Spleen (tissue), 11 donors: ENCODE measurements around the gene GLYR1. TPM values are rescaled to one million over a fixed set of nuclear protein-coding genes. Genes with fewer than 3 reads are reported as not detected.

ENCODE experiments used
- DNase-seq: peaks from one replicate; pipeline ENCODE4 v3.0.0-alpha.2; 2020
- H3K27ac ChIP-seq, 8 donors: fragments of 200-600 bp; sonication (generic) in 7 of 8; 1 replicate in 4 of 8; 2 replicates in 4 of 8; pipeline versions ENCODE4 v1.5.0 to v1.8.0; 2016 to 2021; ENCODE audit warnings: inconsistent platforms in 4 of 8, mild to moderate bottlenecking in 4 of 8, moderate library complexity in 1 of 8
- H3K27me3 ChIP-seq, 7 donors: fragments of 200-600 bp; sonication (generic) in 6 of 7; replicated peaks in 1 of 7; 1 replicate in 4 of 7; 2 replicates in 3 of 7; pipeline versions ENCODE4 v1.5.0 to v1.8.0; 2016 to 2021; ENCODE audit warnings: inconsistent platforms in 3 of 7, mild to moderate bottlenecking in 1 of 7
- H3K36me3 ChIP-seq, 6 donors: fragments of 200-600 bp; sonication (generic) in 5 of 6; 1 replicate in 4 of 6; 2 replicates in 2 of 6; pipeline versions ENCODE4 v1.5.0 to v1.8.0; 2016 to 2021; ENCODE audit warnings: inconsistent platforms in 2 of 6
- H3K4me1 ChIP-seq, 6 donors: fragments of 200-600 bp; sonication (generic) in 5 of 6; 1 replicate in 3 of 6; 2 replicates in 3 of 6; pipeline versions ENCODE4 v1.5.0 to v1.8.0; 2016 to 2021; ENCODE audit warnings: inconsistent platforms in 3 of 6
- H3K4me3 ChIP-seq, 8 donors: fragments of 200-600 bp; sonication (generic) in 7 of 8; 1 replicate in 4 of 8; 2 replicates in 4 of 8; pipeline versions ENCODE4 v1.5.0 to v1.8.0; 2016 to 2021; ENCODE audit warnings: inconsistent platforms in 4 of 8, mild to moderate bottlenecking in 4 of 8, moderate library complexity in 2 of 8
- H3K9me3 ChIP-seq, 8 donors: fragments of 200-600 bp; sonication (generic) in 7 of 8; 1 replicate in 4 of 8; 2 replicates in 4 of 8; pipeline versions ENCODE4 v1.5.0 to v1.8.0; 2016 to 2021; ENCODE audit warnings: inconsistent platforms in 4 of 8
- CTCF ChIP-seq, 11 experiments: fragments of 200-600 bp in 7 of 11; fragments of 450-650 bp in 4 of 11; sonication (generic) in 4 of 11; IDR thresholded peaks in 8 of 11; conservative IDR thresholded peaks in 3 of 11; 1 replicate in 7 of 11; 2 replicates in 4 of 11; pipeline versions ENCODE4 v1.4.0 to v1.8.0; 2016 to 2021; ENCODE audit warnings: antibody characterized with exemption in 11 of 11, inconsistent platforms in 4 of 11, mild to moderate bottlenecking in 1 of 11
- POLR2A ChIP-seq, 3 donors: fragments of 450-650 bp; IDR thresholded peaks; one replicate each; pipeline ENCODE4 v1.5.1; 2017; ENCODE audit warnings: antibody characterized with exemption in 3 of 3, mild to moderate bottlenecking in 1 of 3
- POLR2AphosphoS5 ChIP-seq, 3 donors: sonication (generic); formaldehyde crosslinking; IDR thresholded peaks; one replicate each; pipeline ENCODE4 v1.5.1; 2017; ENCODE audit warnings: antibody characterized with exemption in 3 of 3
- WGBS, 5 donors: extraction: QIAGEN DNeasy Blood & Tissue Kit in 3 of 5; methylation state at CpG; one replicate each; pipeline versions ENCODE4 v1.1.5 to v1.1.7; 2013 to 2018; 5-methylcytosine and 5-hydroxymethylcytosine counted together
- intact Hi-C: fragments of 100-400 bp; cut with DNase I; formaldehyde crosslinking; loops from one replicate; pipeline ENCODE4 v1.15.0; 2023; ENCODE audit warnings: low total_unique reads
- polyA plus RNA-seq, 3 donors: library from polyadenylated mRNA; stranded (reverse); fragments of 200-250 nt; gene quantifications; one replicate each; pipeline ENCODE4 v1.2.1, GENCODE V29; 2013
- total RNA-seq, 7 donors: library from RNA; depleted of rRNA in 3 of 7; stranded (reverse); fragments of >200 nt in 3 of 7; fragmentation: NEBNext Ultra II Directional in 4 of 7; extraction: Animal tissue kit (Norgen Biotek cat#: 25700) in 4 of 7; gene quantifications; one replicate each; pipeline versions ENCODE4 v1.1.0 to v1.2.1, GENCODE V29; 2016 to 2021
- donor health status: healthy with polysubstance abuse.
- donor health status: DM: no; HTN: no; CAD: no; lungs with moderate emphysema.
- donor health status: DM: no; HTN: no; CAD: no.
- donor health status: Bipolar disorder and iron deficiency.
- donor health status: healthy.
- donor health status: DM: no; HTN: no; CAD: no.
- donor health status: DM: yes; HTN: yes; CAD: no.

GLYR1 gene
- total and polyA plus RNA-seq, 10 donors, result 26.6 to 117 (median 62.3) TPM

GRCh38 chr16:4850211-4850610, 3.1 kb upstream of the GLYR1 start:
- TF ChIP-seq POLR2A (IDR thresholded peaks at IDR 0.05) (no peak), POLR2AphosphoS5 (IDR thresholded peaks at IDR 0.05) (no peak), CTCF (IDR thresholded peaks at IDR 0.05 in 8 of 11, conservative IDR thresholded peaks at IDR 0.05 in 3 of 11) (no peak)
- DNase-seq, result no peak
- peak overlapping the region in 7 of 8 donors; percentile 9 to 100 (median 94) for H3K27ac ChIP-seq
- peak overlapping the region in 4 of 8 donors; percentile 95 to 98 (median 96) for H3K4me3 ChIP-seq
- intact Hi-C loops, result no loop called here
- peaks cover 46 to 87% (median 74%) of the 10 kb centered on the region in 6 donors for H3K4me1 ChIP-seq
- peaks cover 0 to 31% (median 23%) of the 10 kb centered on the region in 6 donors for H3K36me3 ChIP-seq
- no peaks in the 10 kb centered on the region for H3K27me3 ChIP-seq
- 71 to 87% (median 78%) methylated on average over 3 of the region's 3 CpGs for WGBS, 5 donors
- no peaks in the 10 kb centered on the region for H3K9me3 ChIP-seq

- 0 to 1% (median 0%) methylated on average over 14 to 83 of the region's 83 CpGs for WGBS, 5 donors
- peak; percentile 91 for DNase-seq
- intact Hi-C loops, result no loop called here
- Histone ChIP-seq H3K27ac (peak overlapping the region; percentile 94 to 100 (median 98)), H3K9me3 (no peaks in the 10 kb centered on the region), H3K36me3 (peaks cover 4 to 31% (median 23%) of the 10 kb centered on the region in 6 donors), H3K27me3 (no peaks in the 10 kb centered on the region), H3K4me1 (peaks cover 38 to 76% (median 74%) of the 10 kb centered on the region in 6 donors), H3K4me3 (peak overlapping the region; percentile 94 to 98 (median 98))
- TF ChIP-seq POLR2A (IDR thresholded peaks at IDR 0.05) (peak in 1 of 3 donors; percentile 31), POLR2AphosphoS5 (IDR thresholded peaks at IDR 0.05) (peak in 2 of 3 donors; percentile 12 to 45), CTCF (IDR thresholded peaks at IDR 0.05 in 8 of 11, conservative IDR thresholded peaks at IDR 0.05 in 3 of 11) (no peak)
These were observed 893 bp upstream of the GLYR1 start for GRCh38 chr16:4847774-4848587.

- WGBS, 5 donors, result 0 to 1% (median 0%) methylated on average over 5 to 27 of the region's 27 CpGs
- Histone ChIP-seq H3K36me3 (peaks cover 7 to 41% (median 36%) of the 10 kb centered on the region in 6 donors), H3K4me1 (peaks cover 38 to 64% (median 60%) of the 10 kb centered on the region in 6 donors), H3K27ac (peak overlapping the region; percentile 94 to 100 (median 98)), H3K9me3 (no peaks in the 10 kb centered on the region), H3K4me3 (peak overlapping the region; percentile 94 to 98 (median 98)), H3K27me3 (no peaks in the 10 kb centered on the region)
- TF ChIP-seq CTCF (IDR thresholded peaks at IDR 0.05 in 8 of 11, conservative IDR thresholded peaks at IDR 0.05 in 3 of 11) (no peak), POLR2A (IDR thresholded peaks at IDR 0.05) (no peak), POLR2AphosphoS5 (IDR thresholded peaks at IDR 0.05) (no peak)
- DNase-seq, result peak; percentile 92
- intact Hi-C loops, result no loop called here
These were observed 586 bp downstream of the GLYR1 start for GRCh38 chr16:4846503-4846900.

- H3K9me3 ChIP-seq, result no peaks in the 10 kb centered on the region
- no peak for DNase-seq
- H3K4me1 ChIP-seq, result peaks cover 6 to 25% (median 17%) of the 10 kb centered on the region in 6 donors
- TF ChIP-seq CTCF (IDR thresholded peaks at IDR 0.05 in 8 of 11, conservative IDR thresholded peaks at IDR 0.05 in 3 of 11) (no peak), POLR2AphosphoS5 (IDR thresholded peaks at IDR 0.05) (no peak), POLR2A (IDR thresholded peaks at IDR 0.05) (no peak)
- no peaks in the 10 kb centered on the region for H3K27me3 ChIP-seq
- WGBS, 5 donors, result 76 to 80% (median 78%) methylated on average over 5 of the region's 5 CpGs
- intact Hi-C loops, result no loop called here
- H3K4me3 ChIP-seq, result no peak overlapping the region
- peaks cover 7 to 97% (median 84%) of the 10 kb centered on the region in 6 donors for H3K36me3 ChIP-seq
- H3K27ac ChIP-seq, result no peak overlapping the region
These were observed 6.1 kb downstream of the GLYR1 start for GRCh38 chr16:4840984-4841383.
